OCI-LY1 (cell line): ENCODE measurements around the gene GRID2.

Experiments used
- H2AFZ ChIP-seq: fragments of 200-600 bp; sonication (generic), shearing (Covaris generic); 2 replicates; pipeline ENCODE4 v1.6.0; 2014; ENCODE audit warnings: antibody characterized with exemption, mild to moderate bottlenecking, low read length
- H3F3A ChIP-seq: fragments of 200-600 bp; sonication (generic), shearing (Covaris generic); 2 replicates; pipeline ENCODE4 v1.6.0; 2014; ENCODE audit warnings: mild to moderate bottlenecking, antibody characterized with exemption, low read length, moderate library complexity; ENCODE audit not compliant: insufficient read depth
- H3K27ac ChIP-seq: fragments of 200-600 bp; sonication (generic); 2 replicates; pipeline ENCODE4 v1.5.1; 2014; ENCODE audit warnings: low read length, mixed run types, mild to moderate bottlenecking, low read depth; ENCODE audit not compliant: poor library complexity, severe bottlenecking
- H3K27me3 ChIP-seq: fragments of 200-600 bp; sonication (generic); 2 replicates; pipeline ENCODE4 v1.6.0; 2014; ENCODE audit warnings: antibody characterized with exemption, mild to moderate bottlenecking, low read length, moderate library complexity; ENCODE audit not compliant: insufficient read depth
- H3K36me3 ChIP-seq: fragments of 200-600 bp; sonication (generic); 2 replicates; pipeline ENCODE4 v1.6.1; 2014; ENCODE audit warnings: mild to moderate bottlenecking, antibody characterized with exemption, low read length, moderate library complexity, mixed read lengths; ENCODE audit not compliant: insufficient read depth
- H3K4me1 ChIP-seq: fragments of 200-600 bp; sonication (generic); 2 replicates; pipeline ENCODE4 v1.5.1; 2014; ENCODE audit warnings: mild to moderate bottlenecking, low read length, moderate library complexity; ENCODE audit not compliant: insufficient read depth, severe bottlenecking
- H3K4me2 ChIP-seq: fragments of 200-600 bp; sonication (generic), shearing (Covaris generic); 2 replicates; pipeline ENCODE4 v1.6.1; 2014; ENCODE audit warnings: low read length
- H3K4me3 ChIP-seq: fragments of 200-600 bp; sonication (generic); 2 replicates; pipeline ENCODE4 v1.5.1; 2014; ENCODE audit warnings: low read length, low read depth, mild to moderate bottlenecking, mixed read lengths; ENCODE audit not compliant: poor library complexity, severe bottlenecking
- H3K79me2 ChIP-seq: fragments of 200-600 bp; shearing (Covaris generic); 2 replicates; pipeline ENCODE4 v1.6.1; 2016; ENCODE audit warnings: mixed run types, low read length, mixed read lengths; ENCODE audit not compliant: insufficient read depth
- H3K9ac ChIP-seq: fragments of 200-600 bp; sonication (generic), shearing (Covaris generic); 2 replicates; pipeline ENCODE4 v1.6.1; 2014; ENCODE audit warnings: mild to moderate bottlenecking, low read length, mixed read lengths
- H3K9me2 ChIP-seq: fragments of 200-600 bp; sonication (generic), shearing (Covaris generic); 2 replicates; pipeline ENCODE4 v1.6.1; 2014; ENCODE audit warnings: low read depth, mild to moderate bottlenecking, low read length, mixed read lengths
- H3K9me3 ChIP-seq: fragments of 200-600 bp; shearing (Covaris generic); 2 replicates; pipeline ENCODE4 v1.6.1; 2014; ENCODE audit warnings: low read length, mixed read lengths
- H4K20me1 ChIP-seq: fragments of 200-600 bp; sonication (generic), shearing (Covaris generic); 2 replicates; pipeline ENCODE4 v1.6.0; 2016; ENCODE audit warnings: mild to moderate bottlenecking, low read length; ENCODE audit not compliant: insufficient read depth
- CTCF ChIP-seq: fragments of 200-600 bp; sonication (generic), shearing (Covaris generic); IDR thresholded peaks from 2 replicates; pipeline ENCODE4 v1.5.1; 2017; ENCODE audit warnings: mild to moderate bottlenecking, antibody characterized with exemption, low read length, moderate library complexity, mixed read lengths
- EZH2 ChIP-seq: fragments of 200-600 bp; sonication (generic), shearing (Covaris generic); IDR thresholded peaks from 2 replicates; pipeline ENCODE4 v1.8.0; 2017; ENCODE audit warnings: borderline replicate concordance, mixed run types, mild to moderate bottlenecking, antibody characterized with exemption, low read length, moderate library complexity, mixed read lengths

The GRID2 gene

GRCh38 chr4:92677805-92678204, 374.0 kb downstream of the GRID2 start:
- Histone ChIP-seq H3F3A (no peaks in the 10 kb centered on the region), H3K9ac (no peak overlapping the region), H3K27me3 (no peaks in the 10 kb centered on the region), H3K27ac (no peak overlapping the region), H3K4me1 (no peaks in the 10 kb centered on the region), H2AFZ (no peak overlapping the region), H3K79me2 (no peaks in the 10 kb centered on the region), H3K4me3 (no peak overlapping the region), H3K4me2 (no peak overlapping the region), H3K36me3 (no peaks in the 10 kb centered on the region), H3K9me3 (no peaks in the 10 kb centered on the region), H4K20me1 (no peaks in the 10 kb centered on the region), H3K9me2 (no peaks in the 10 kb centered on the region)
- TF ChIP-seq CTCF: no peak
- TF ChIP-seq EZH2: no peak

GRCh38 chr4:92678292-92678691, 374.5 kb downstream of the GRID2 start:
- no peak overlapping the region for H3K27ac ChIP-seq
- no peaks in the 10 kb centered on the region for H3K36me3 ChIP-seq
- no peaks in the 10 kb centered on the region for H3K9me2 ChIP-seq
- no peaks in the 10 kb centered on the region for H3K4me1 ChIP-seq
- no peak overlapping the region for H3K4me3 ChIP-seq
- H3K4me2 ChIP-seq: no peak overlapping the region
- no peak for TF ChIP-seq CTCF
- no peak for TF ChIP-seq EZH2
- H3K27me3 ChIP-seq: no peaks in the 10 kb centered on the region
- no peaks in the 10 kb centered on the region for H3K79me2 ChIP-seq
- H2AFZ ChIP-seq: no peak overlapping the region
- H3F3A ChIP-seq: no peaks in the 10 kb centered on the region
- H3K9me3 ChIP-seq: no peaks in the 10 kb centered on the region
- H4K20me1 ChIP-seq: no peaks in the 10 kb centered on the region
- H3K9ac ChIP-seq: no peak overlapping the region

GRCh38 chr4:92679149-92679548, 375.4 kb downstream of the GRID2 start:
- Histone ChIP-seq H4K20me1 (no peaks in the 10 kb centered on the region), H3K9me3 (no peaks in the 10 kb centered on the region), H2AFZ (no peak overlapping the region), H3K27me3 (no peaks in the 10 kb centered on the region), H3K9me2 (no peaks in the 10 kb centered on the region), H3K4me1 (no peaks in the 10 kb centered on the region), H3K4me2 (no peak overlapping the region), H3F3A (no peaks in the 10 kb centered on the region), H3K36me3 (no peaks in the 10 kb centered on the region), H3K4me3 (no peak overlapping the region), H3K9ac (no peak overlapping the region), H3K27ac (no peak overlapping the region), H3K79me2 (no peaks in the 10 kb centered on the region)
- TF ChIP-seq EZH2: no peak

GRCh38 chr4:92714640-92715039, 410.9 kb downstream of the GRID2 start:
- no peaks in the 10 kb centered on the region for H3K27me3 ChIP-seq
- TF ChIP-seq CTCF (no peak), EZH2 (no peak)
- no peak overlapping the region for H3K27ac ChIP-seq
- H3K79me2 ChIP-seq: no peaks in the 10 kb centered on the region
- H4K20me1 ChIP-seq: no peaks in the 10 kb centered on the region
- no peaks in the 10 kb centered on the region for H3F3A ChIP-seq
- no peaks in the 10 kb centered on the region for H3K9me2 ChIP-seq
- no peaks in the 10 kb centered on the region for H3K9me3 ChIP-seq
- H3K4me2 ChIP-seq: no peak overlapping the region
- no peaks in the 10 kb centered on the region for H3K36me3 ChIP-seq
- H3K4me3 ChIP-seq: no peak overlapping the region
- H2AFZ ChIP-seq: no peak overlapping the region
- H3K9ac ChIP-seq: no peak overlapping the region
- H3K4me1 ChIP-seq: no peaks in the 10 kb centered on the region
